HepG2 (cell line): Measurements from ENCODE around the gene TTLL13. TPM values are rescaled to one million over a fixed set of nuclear protein-coding genes. Genes with fewer than 3 reads are reported as not detected.

Experiments
- AFF4 ChIP-seq: sonication (generic); formaldehyde crosslinking; IDR thresholded peaks from 2 replicates; pipeline ENCODE4 v1.4.0; 2020; ENCODE audit warnings: missing genetic modification reagents
- DRAP1 ChIP-seq: IDR thresholded peaks from 2 replicates; pipeline ENCODE4 v1.6.1; 2016; ENCODE audit warnings: missing genetic modification reagents, missing compliant biosample characterization
- GPBP1L1 ChIP-seq: sonication (generic); formaldehyde crosslinking; IDR thresholded peaks from 2 replicates; pipeline ENCODE4 v1.5.0; 2020; ENCODE audit warnings: mild to moderate bottlenecking, missing genetic modification reagents
- RNF2 ChIP-seq: fragments of 450-650 bp; conservative IDR thresholded peaks from 2 replicates; pipeline ENCODE4 v1.6.1; 2016; ENCODE audit warnings: low read depth
- SP140L ChIP-seq: sonication (generic); formaldehyde crosslinking; IDR thresholded peaks from 2 replicates; pipeline ENCODE4 v1.4.0; 2020; ENCODE audit warnings: missing genetic modification reagents, borderline replicate concordance
- TCF7 ChIP-seq: sonication (generic); IDR thresholded peaks from 2 replicates; pipeline ENCODE4 v1.6.1; 2016; ENCODE audit warnings: antibody characterized with exemption, low read depth
- THRA ChIP-seq: sonication (generic); formaldehyde crosslinking; IDR thresholded peaks from 2 replicates; pipeline ENCODE4 v1.4.0; 2020; ENCODE audit warnings: missing genetic modification reagents, borderline replicate concordance
- ZBTB14 ChIP-seq: sonication (generic); formaldehyde crosslinking; IDR thresholded peaks from 2 replicates; pipeline ENCODE4 v1.4.0; 2020; ENCODE audit warnings: missing genetic modification reagents
- ZFP1 ChIP-seq: IDR thresholded peaks from 2 replicates; pipeline ENCODE4 v1.6.1; 2016
- ZNF263 ChIP-seq: sonication (generic); formaldehyde crosslinking; IDR thresholded peaks from 2 replicates; pipeline ENCODE4 v1.4.0; 2020; ENCODE audit warnings: missing genetic modification reagents
- ZNF501 ChIP-seq: sonication (generic); formaldehyde crosslinking; IDR thresholded peaks from 2 replicates; pipeline ENCODE4 v1.5.1; 2020; ENCODE audit warnings: mild to moderate bottlenecking, moderate library complexity, missing genetic modification reagents
- ZNF547 ChIP-seq: sonication (generic); formaldehyde crosslinking; IDR thresholded peaks from 2 replicates; pipeline ENCODE4 v1.5.1; 2020; ENCODE audit warnings: mild to moderate bottlenecking, missing genetic modification reagents
- ZNF639 ChIP-seq: conservative IDR thresholded peaks from 2 replicates; pipeline ENCODE4 v1.6.1; 2018; ENCODE audit warnings: missing genetic modification reagents
- ZNF660 ChIP-seq: sonication (generic); formaldehyde crosslinking; IDR thresholded peaks from 2 replicates; pipeline ENCODE4 v1.5.1; 2020; ENCODE audit warnings: mild to moderate bottlenecking, low read depth, missing genetic modification reagents, borderline replicate concordance
- ZNF747 ChIP-seq: sonication (generic); formaldehyde crosslinking; IDR thresholded peaks from 2 replicates; pipeline ENCODE4 v1.8.1; 2023; ENCODE audit warnings: missing genetic modification reagents, mild to moderate bottlenecking, borderline replicate concordance
- ZNF770 ChIP-seq: sonication (generic); formaldehyde crosslinking; IDR thresholded peaks from 2 replicates; pipeline ENCODE4 v1.5.0; 2020; ENCODE audit warnings: mild to moderate bottlenecking, missing genetic modification reagents
- ZNF772 ChIP-seq: sonication (generic); formaldehyde crosslinking; IDR thresholded peaks from 2 replicates; pipeline ENCODE4 v1.5.0; 2020; ENCODE audit warnings: mild to moderate bottlenecking, missing genetic modification reagents
- polyA plus RNA-seq, 8 experiments: library from polyadenylated mRNA; depleted of rRNA in 3 of 8; stranded (reverse) in 7 of 8; unstranded in 1 of 8; fragments of >200 nt; fragmentation: Illumina TruSeq in 4 of 8; extraction: Trizol in 4 of 8; gene quantifications; 2 replicates each; pipeline versions ENCODE4 v1.2.1 to v1.2.3, GENCODE V29; 2011 to 2016; ENCODE audit warnings: low read depth in 4 of 8, missing spikeins in 1 of 8, mixed read lengths in 1 of 8; ENCODE audit not compliant: insufficient read depth in 1 of 8
- total RNA-seq, 5 experiments: library from RNA; depleted of rRNA; stranded (reverse); fragments of >200 nt; fragmentation: Illumina TruSeq; extraction: Trizol; gene quantifications; 2 replicates each; pipeline ENCODE4 v1.2.3, GENCODE V29; 2016; ENCODE audit warnings: low read depth in 1 of 5

Gene TTLL13
- total and polyA plus RNA-seq, 2 of the 13 experiments (the other 11 are each of a cell fraction or from before 2014, with no cell fraction given) = 0.07 to 0.29 TPM

GRCh38 chr15:90233387-90234095 lies 15.8 kb upstream of the TTLL13 start, which contains the start of gene CIB1 (continued):
- peak; percentile 36; the same call in 1 of the 2 replicates for TF ChIP-seq RNF2
- no peak; the same call in 1 of the 2 replicates for TF ChIP-seq AFF4 (CRISPR knock-in tag)
- peak; percentile 78; the same call in 1 of the 2 replicates for TF ChIP-seq ZNF772 (CRISPR knock-in tag)
- TF ChIP-seq TCF7 = no peak
- 0 out of 2 replicates have a peak, but pooled peaks have one; percentile 16 for TF ChIP-seq ZNF639 (CRISPR knock-in tag)
- TF ChIP-seq ZNF547 (CRISPR knock-in tag) = 0 out of 2 replicates have a peak, but pooled peaks have one; percentile 14
- TF ChIP-seq GPBP1L1 (CRISPR knock-in tag) = no peak
- TF ChIP-seq ZNF660 (CRISPR knock-in tag) = no peak
- no peak for TF ChIP-seq ZBTB14 (CRISPR knock-in tag)
- no peak for TF ChIP-seq THRA
- peak; percentile 44; the same call in 1 of the 2 replicates for TF ChIP-seq ZNF770 (CRISPR knock-in tag)
- TF ChIP-seq SP140L = no peak
- peak; percentile 45 for TF ChIP-seq ZNF263 (CRISPR knock-in tag)
- no peak for TF ChIP-seq ZFP1 (CRISPR knock-in tag)
- TF ChIP-seq DRAP1 (CRISPR knock-in tag) = peak; percentile 39; the same call in 1 of the 2 replicates
- peak; percentile 74; the same call in 1 of the 2 replicates for TF ChIP-seq ZNF747 (CRISPR knock-in tag)
- peak; percentile 79 for TF ChIP-seq ZNF501 (CRISPR knock-in tag)
